Measurements from ENCODE around the gene PCYT2. TPM values are rescaled to one million over a fixed set of nuclear protein-coding genes. Genes with fewer than 3 reads are reported as not detected.

Gene PCYT2
- total RNA-seq, 1 donor: 67.0 TPM

DNA sequence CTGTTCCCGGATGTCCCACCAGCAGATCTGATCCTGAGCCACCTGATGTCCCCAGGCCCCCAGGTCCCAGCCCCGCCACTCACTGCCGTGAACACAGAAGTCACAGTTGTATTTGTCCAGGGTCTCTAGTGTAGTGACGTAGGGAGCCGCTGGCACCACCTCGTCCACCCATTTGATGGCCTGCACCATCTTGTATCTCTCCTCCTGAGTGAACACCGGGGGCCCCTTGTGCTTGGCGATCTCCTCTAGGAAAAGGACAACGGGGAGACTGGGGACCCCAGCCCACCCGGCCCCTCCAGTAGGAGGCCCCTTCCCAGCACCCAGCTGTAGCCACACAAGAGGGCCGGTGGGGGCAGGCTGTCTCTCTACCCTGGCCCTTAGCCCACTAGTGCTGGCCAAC is 2.4 kb downstream of the PCYT2 start:
- no peak overlapping the region for H3K4me2 ChIP-seq (ENCODE audit: insufficient read depth, low read length)
- H3K4me1 ChIP-seq (ENCODE audit: insufficient read depth, low read length): peaks cover 5% of the 10 kb centered on the region
- H4K20me1 ChIP-seq (ENCODE audit: insufficient read depth, low read length): peaks cover 16% of the 10 kb centered on the region
- H3K79me2 ChIP-seq (ENCODE audit: insufficient read depth, low read length): peaks cover 12% of the 10 kb centered on the region
- TF ChIP-seq CTCF (IDR thresholded peaks at IDR 0.05; ENCODE audit: extremely low read depth, low read depth, low read length): no peak
- no peak overlapping the region for H2AFZ ChIP-seq (ENCODE audit: low read length)
- no peak for DNase-seq (ENCODE audit: insufficient read length, low spot score, missing footprints)
- H3K27ac ChIP-seq (ENCODE audit: low read depth, low read length): no peak overlapping the region
- H3K9me3 ChIP-seq (ENCODE audit: low read depth, low read length): no peaks in the 10 kb centered on the region
- H3K36me3 ChIP-seq (ENCODE audit: insufficient read depth, low read length): peaks cover 23% of the 10 kb centered on the region
- H3K27me3 ChIP-seq (ENCODE audit: insufficient read depth, low read length): no peaks in the 10 kb centered on the region
- H3K4me3 ChIP-seq (ENCODE audit: insufficient read depth, low read length): no peak overlapping the region

GRCh38 chr17:81907219-81908145 is 3.7 kb downstream of the PCYT2 start:
- Histone ChIP-seq H3K4me2 (ENCODE audit: insufficient read depth, low read length) (no peak overlapping the region), H3K4me1 (ENCODE audit: insufficient read depth, low read length) (peaks cover 5% of the 10 kb centered on the region), H3K9me3 (ENCODE audit: low read depth, low read length) (no peaks in the 10 kb centered on the region), H3K36me3 (ENCODE audit: insufficient read depth, low read length) (peaks cover 9% of the 10 kb centered on the region), H3K27ac (ENCODE audit: low read depth, low read length) (no peak overlapping the region), H3K4me3 (ENCODE audit: insufficient read depth, low read length) (no peak overlapping the region), H4K20me1 (ENCODE audit: insufficient read depth, low read length) (peaks cover 15% of the 10 kb centered on the region), H3K27me3 (ENCODE audit: insufficient read depth, low read length) (no peaks in the 10 kb centered on the region), H3K79me2 (ENCODE audit: insufficient read depth, low read length) (peaks cover 12% of the 10 kb centered on the region), H2AFZ (ENCODE audit: low read length) (no peak overlapping the region)
- DNase-seq (ENCODE audit: insufficient read length, low spot score, missing footprints): no peak
- peak; percentile 13 for TF ChIP-seq CTCF (IDR thresholded peaks at IDR 0.05; ENCODE audit: extremely low read depth, low read depth, low read length)

- Histone ChIP-seq H3K4me1 (ENCODE audit: insufficient read depth, low read length) (peaks cover 5% of the 10 kb centered on the region), H3K36me3 (ENCODE audit: insufficient read depth, low read length) (peaks cover 3% of the 10 kb centered on the region), H3K27me3 (ENCODE audit: insufficient read depth, low read length) (no peaks in the 10 kb centered on the region), H4K20me1 (ENCODE audit: insufficient read depth, low read length) (peaks cover 10% of the 10 kb centered on the region), H3K4me2 (ENCODE audit: insufficient read depth, low read length) (no peak overlapping the region), H3K9me3 (ENCODE audit: low read depth, low read length) (no peaks in the 10 kb centered on the region), H2AFZ (ENCODE audit: low read length) (no peak overlapping the region), H3K27ac (ENCODE audit: low read depth, low read length) (no peak overlapping the region), H3K79me2 (ENCODE audit: insufficient read depth, low read length) (peaks cover 12% of the 10 kb centered on the region), H3K4me3 (ENCODE audit: insufficient read depth, low read length) (no peak overlapping the region)
- no peak for TF ChIP-seq CTCF (IDR thresholded peaks at IDR 0.05; ENCODE audit: extremely low read depth, low read depth, low read length)
- DNase-seq (ENCODE audit: insufficient read length, low spot score, missing footprints): no peak
Measured at GRCh38 chr17:81906476-81907218, 4.6 kb downstream of the PCYT2 start.

- H3K79me2 ChIP-seq (ENCODE audit: insufficient read depth, low read length): peaks cover 12% of the 10 kb centered on the region
- no peak overlapping the region for H2AFZ ChIP-seq (ENCODE audit: low read length)
- H3K4me1 ChIP-seq (ENCODE audit: insufficient read depth, low read length): peaks cover 5% of the 10 kb centered on the region
- no peaks in the 10 kb centered on the region for H3K9me3 ChIP-seq (ENCODE audit: low read depth, low read length)
- H3K36me3 ChIP-seq (ENCODE audit: insufficient read depth, low read length): peaks cover 3% of the 10 kb centered on the region
- no peak overlapping the region for H3K4me3 ChIP-seq (ENCODE audit: insufficient read depth, low read length)
- H3K27me3 ChIP-seq (ENCODE audit: insufficient read depth, low read length): no peaks in the 10 kb centered on the region
- no peak for TF ChIP-seq CTCF (IDR thresholded peaks at IDR 0.05; ENCODE audit: extremely low read depth, low read depth, low read length)
- no peak overlapping the region for H3K27ac ChIP-seq (ENCODE audit: low read depth, low read length)
- H3K4me2 ChIP-seq (ENCODE audit: insufficient read depth, low read length): no peak overlapping the region
- peaks cover 10% of the 10 kb centered on the region for H4K20me1 ChIP-seq (ENCODE audit: insufficient read depth, low read length)
- peak; percentile 85 for DNase-seq (ENCODE audit: insufficient read length, low spot score, missing footprints)
Measured at GRCh38 chr17:81905993-81906392, 5.2 kb downstream of the PCYT2 start.

All from osteoblast (primary cell).